GM19397 (cell line): Measurements from ENCODE around the gene CCDC92.

Experiments
- ATAC-seq: cut with Tn5 transposase; IDR thresholded peaks from one replicate; pipeline ENCODE4 v1.9.1; 2021; ENCODE audit warnings: mild to moderate bottlenecking, moderate library complexity; ENCODE audit not compliant: unreplicated experiment

The CCDC92 gene

DNA sequence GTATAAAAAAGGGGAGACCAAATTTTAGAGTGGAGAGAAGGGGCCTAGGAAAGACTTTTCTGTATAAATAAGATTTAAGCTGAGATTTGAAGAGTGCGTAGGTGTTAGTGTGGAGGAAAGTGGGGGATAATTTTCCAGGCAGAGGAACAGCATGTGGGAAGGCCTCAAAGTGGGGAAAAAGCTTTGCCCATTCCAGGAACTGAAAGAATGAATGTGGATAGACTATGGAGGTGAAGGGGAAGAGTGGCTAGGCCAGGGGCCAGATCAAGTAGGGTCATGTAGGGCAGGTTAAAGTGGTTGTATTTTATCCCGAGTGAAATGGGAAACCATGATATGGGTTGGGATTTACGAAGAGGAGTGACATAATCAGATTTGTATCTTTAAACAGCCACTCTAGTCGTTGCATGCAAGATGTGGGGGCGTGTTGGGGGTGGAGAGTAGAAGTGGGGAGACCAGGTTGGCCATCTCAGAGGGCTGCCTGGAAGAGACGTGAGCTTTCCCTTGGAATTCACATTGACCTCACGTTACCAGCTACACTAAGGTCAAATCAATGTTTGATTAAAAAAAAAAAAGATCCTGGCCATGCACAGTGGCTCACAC is 3.7 kb upstream of the CCDC92 start:
- no peak for ATAC-seq

DNA sequence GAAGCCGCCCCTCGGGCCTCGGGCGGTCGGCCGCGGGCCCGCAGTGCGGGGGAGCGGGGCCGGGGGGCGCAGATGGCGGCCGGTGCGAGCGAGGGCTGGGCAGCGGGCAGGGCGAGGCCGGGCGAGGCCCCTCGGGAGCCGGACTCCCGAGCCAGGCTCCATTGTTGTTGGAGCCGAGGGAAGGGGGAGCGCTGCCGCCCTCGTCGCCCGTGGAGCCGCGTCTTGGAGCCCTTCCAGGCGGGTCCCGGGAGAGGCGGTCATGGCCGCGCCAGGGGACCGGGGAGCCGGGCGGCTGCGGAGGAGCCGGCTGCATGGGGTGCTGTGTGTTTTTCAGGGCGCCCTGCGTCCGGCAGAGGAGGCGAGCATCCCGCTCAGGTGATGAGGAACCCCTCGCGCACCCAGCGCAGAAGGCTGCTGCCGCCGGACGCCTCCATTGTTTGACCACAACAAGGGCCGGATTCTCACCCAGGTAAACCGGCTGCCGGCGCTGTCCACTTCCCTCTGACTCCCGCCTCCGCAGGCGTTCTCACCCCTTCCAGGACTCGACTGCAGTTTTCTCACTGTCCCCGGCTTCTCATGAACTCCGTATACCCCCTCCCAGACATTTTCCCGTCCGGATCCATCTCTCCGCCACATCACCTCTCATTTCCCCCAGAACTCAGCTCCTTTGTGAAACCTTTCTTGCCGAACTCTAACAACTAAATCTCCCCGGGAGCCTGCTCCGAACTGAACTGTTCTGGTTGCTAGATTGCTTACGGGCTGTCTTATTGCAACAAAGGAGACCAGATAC is 1.1 kb upstream of the CCDC92 start:
- peak; percentile 6 for ATAC-seq

DNA sequence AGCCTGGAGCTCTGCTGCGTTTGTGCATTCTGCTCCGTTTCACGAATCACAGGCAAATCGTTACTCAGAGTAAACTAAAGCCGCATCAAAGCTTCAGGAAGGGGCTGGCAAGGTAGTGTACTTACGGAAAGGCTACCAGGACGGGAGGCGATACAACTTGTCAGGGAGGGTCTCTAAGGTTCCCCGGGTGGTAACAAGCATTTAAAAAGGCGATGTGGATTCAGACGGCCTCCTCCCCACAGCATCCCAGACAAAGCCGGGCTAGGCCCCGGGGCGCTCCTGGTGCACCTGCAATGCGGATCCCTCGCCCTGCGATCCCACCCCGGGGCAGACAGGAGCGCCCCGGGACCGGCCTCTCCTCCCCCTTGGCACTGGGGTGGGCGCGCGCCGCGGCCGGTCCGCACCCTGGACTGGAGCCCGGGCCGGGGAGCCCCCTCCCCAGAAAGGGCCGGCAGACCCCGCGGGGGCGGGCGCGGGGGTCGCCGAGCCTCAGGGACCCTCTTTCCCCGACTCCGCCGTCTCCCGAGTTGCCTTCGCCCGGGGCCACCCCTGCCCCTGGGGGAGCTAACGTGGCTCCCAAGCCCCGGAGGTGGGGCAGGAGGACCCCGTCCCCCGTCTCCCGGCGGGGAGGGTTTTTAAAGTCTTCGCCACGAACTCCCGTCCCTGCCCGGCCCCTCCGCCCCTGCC is 718 bp downstream of the CCDC92 start:
- no peak for ATAC-seq

DNA sequence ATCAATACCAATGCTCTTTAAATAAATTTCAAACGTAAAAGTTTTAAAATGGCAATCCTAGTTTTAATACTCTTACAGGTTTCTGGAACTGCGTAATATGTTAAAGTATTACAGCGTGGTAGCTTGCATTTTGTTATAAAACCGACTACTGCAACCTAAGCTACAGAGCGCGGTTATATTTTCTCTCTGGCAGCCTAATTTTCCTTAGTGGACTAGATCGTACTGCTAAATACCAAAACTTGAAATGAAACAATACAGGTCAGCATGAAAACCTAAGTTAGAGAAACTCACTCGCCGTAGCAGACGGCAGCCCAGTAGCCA is 1.2 kb downstream of the CCDC92 start:
- no peak for ATAC-seq

DNA sequence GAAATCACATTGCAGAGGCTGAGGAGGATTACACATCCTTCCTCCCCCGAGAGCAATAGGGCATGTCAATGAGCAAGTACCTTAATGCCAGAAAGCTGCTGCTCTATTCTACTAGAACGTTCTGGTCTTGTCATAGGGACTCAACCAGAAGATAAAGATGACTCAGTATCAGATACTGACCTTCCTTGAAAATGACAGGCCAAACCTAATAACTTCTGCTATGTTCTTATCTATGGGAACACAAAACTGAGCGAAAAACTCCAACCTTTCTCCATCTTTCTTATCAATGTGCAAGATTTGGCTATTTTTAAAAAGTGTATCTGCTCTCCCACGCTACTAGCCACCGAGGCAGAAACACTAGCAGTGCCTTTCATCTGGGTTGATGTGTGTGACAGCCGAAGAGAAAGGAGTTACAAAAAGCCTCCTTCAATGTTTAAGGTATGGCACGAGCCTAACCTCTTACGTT is 5.5 kb downstream of the CCDC92 start:
- no peak for ATAC-seq

DNA sequence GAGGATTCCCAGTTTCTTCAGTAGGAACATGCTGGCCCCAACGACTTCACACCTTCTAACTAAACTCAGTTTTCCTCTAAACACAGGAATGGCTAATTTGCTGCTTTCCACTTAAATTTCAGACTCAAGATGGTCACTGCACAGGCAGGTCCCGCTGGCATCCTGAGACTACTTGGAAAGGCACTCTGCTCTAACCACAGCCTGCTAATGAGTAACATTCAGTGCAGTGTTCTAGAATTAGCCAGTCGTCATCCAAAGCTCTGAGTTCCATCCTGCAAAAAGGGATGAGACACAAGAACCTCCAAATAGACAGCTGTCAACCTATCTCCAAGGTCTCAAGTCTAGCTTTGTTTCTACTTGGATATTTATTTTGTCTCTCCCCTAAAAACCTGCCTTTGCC is 6.0 kb downstream of the CCDC92 start:
- no peak for ATAC-seq

DNA sequence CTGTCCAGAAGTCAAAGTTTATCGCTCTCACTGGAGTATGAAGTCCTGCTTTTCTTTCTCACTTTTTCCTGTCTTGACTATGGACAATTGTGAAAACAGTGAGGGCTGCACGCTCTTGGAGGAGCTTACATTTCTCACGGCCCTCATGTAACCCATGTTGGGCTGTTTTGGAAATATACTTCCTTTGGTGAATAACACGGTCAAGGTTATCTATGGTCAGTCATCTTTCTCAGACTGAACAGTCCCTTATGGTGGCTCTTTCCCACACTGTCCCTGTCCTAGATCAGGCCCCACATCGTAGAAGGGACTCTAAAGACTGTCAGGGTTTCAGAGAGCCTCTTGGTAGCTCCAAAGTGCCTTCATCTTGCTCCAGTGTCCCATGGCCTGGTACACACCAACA is 7.2 kb downstream of the CCDC92 start:
- ATAC-seq, result no peak

DNA sequence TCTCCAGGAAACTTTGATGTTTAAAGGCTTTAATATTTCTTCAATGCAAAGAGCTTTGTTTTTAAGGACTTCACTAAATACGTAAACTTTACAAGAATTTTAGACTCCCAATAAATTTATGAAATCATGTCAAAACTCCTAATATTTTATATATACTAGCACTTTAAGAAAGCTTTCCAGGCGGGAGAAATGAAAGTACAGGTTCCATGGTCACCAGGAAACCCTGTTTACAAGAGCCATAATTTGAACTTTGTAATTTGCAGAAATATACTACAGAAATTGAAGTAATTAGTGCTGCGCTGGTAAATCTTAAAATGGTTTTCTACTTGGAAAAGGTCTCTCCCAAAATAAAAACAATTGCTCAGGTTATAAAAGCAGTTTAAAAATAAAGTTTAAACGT is 8.8 kb downstream of the CCDC92 start:
- ATAC-seq, result no peak

DNA sequence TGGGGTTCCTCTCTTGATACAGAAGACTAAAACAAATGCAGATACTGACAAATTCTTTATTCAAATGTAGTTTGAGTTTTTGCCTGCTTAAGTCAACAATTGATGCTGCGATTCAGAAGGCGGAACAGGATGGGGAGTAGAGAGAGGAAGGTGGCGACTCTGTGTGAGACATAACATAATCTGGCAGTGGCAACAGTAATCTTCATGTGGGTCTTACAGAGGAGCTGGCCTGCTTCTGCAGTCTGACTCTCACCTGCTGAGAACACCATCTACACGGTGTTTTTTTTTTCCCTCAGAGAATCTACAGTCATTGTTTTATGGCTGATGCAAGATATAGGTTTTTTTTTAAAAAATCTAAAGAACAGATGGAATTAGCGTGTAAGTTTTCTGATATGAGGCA is 10.1 kb downstream of the CCDC92 start:
- ATAC-seq, result no peak

DNA sequence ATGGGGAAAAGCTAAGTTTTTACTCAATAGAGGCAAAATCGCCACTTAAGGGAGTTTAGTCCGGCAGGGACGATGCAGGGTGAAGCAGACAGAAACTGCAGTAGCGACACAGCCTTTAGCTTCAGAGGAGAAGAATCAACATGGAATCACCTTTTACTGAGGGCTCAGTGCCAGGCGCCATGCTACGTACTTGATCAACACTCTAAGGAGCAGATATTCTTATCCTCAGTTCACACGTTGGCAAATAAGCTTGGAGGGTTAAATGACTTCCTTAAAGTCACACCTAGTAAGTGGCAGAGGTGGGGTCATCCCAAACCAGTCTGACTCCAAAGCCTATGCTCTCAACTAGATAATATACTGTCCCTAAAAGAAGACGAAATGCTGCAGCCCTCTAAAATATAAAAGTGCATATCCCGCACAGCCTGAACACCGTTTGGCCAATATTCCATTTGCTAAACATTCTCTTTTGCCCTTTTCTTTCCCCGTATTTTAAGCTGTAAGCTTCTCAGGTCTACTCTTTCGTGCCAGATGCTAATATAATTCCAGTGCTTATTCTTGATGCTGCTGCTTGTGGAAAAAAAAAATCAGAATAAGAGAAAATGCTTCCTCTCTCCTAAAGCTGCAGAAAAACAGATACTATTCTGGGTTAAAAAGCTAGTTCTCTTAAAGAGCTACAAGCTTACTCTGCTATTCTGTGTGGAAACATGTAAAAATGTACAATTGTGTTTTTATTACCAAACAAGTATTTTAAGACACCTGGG is 10.9 kb downstream of the CCDC92 start:
- no peak for ATAC-seq

DNA sequence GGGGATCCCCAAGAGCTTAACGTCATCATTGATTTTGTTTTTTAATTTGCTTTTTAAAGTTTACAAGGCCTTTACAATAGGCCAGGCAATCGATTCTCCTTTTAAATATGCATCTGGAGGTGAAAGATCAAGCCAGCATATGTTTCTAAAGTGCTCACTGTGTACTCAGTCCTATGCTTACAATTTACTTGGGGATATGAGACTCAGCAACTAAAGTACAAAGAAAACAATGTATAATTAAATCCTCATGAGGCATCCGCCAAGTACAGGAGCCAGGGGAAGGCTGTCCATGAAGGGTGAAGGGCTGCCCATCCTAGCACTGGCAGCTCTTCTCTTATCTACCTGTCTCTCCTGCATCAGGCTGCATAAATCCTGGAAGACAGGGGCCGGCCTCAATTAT is 11.8 kb downstream of the CCDC92 start:
- ATAC-seq, result no peak

DNA sequence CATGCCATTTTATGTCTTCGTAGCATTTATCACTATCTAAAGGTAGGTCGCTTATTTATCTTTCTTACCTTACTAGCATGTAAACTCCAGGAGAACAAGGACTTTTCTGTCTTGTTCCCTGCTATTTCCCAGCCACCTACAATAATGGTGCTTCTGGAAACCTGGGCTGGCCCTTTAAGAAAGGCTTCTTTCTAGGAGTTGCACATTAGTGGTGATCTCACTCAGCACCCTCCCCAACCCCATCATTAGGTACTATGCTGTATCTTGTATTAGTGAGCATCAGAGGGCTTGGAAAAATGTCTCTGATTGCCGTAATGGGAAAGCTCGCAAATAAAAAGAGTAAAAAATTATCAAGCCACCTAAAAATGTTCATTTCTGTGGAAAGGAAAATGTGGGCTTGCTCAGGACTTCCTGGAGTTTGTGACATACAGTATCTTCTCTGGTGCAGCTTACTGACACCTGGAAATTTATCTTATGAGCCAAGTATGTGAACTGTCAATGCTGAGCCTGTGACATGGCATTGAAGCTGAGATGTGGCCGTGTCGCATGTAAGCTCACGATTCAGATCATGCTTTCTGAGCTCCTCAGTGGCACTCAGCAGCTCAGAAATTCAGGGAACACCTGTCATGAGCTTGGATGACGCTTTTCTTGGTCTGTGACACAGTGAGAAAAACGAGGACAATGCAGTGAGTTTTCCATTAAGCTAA is 12.4 kb downstream of the CCDC92 start:
- no peak for ATAC-seq

DNA sequence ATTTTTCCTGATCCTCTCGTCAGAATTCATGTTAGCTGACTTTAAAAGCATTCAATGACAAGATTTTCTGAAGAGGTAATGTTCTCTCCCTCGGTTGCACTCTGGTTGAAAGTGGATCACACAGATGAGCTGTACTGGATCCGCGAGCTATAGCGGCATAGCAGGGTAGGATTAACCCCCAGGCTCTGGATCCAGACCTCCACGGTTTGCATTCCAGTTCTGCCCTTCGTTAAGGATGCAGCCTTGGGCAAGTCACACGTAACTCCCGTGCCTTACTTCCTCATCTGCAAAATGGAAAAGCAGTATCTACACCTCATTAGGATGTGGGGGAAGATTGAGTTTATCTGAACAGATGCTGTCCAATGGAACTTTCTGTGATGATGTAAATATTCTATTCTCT is 13.8 kb downstream of the CCDC92 start:
- no peak for ATAC-seq

DNA sequence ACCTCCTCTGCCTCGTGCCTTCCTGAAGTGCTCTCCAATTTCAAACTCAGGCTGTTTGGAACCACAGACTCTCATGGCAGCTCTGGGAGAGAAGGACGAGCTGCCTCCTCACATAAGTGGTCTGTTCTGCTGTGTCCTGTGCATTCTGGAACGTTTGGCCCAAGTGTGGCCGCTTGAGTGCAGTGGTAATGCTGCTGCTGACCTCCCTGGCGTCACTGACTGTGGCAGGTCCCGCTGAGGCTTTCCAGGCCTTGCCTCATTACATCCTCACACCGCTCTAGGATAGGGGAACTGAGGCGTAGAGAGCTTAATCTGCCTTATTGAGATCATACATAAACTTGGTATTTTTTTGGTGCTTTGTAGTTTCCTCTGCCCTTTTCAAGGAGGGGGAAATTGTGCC is 14.2 kb downstream of the CCDC92 start:
- ATAC-seq, result no peak

DNA sequence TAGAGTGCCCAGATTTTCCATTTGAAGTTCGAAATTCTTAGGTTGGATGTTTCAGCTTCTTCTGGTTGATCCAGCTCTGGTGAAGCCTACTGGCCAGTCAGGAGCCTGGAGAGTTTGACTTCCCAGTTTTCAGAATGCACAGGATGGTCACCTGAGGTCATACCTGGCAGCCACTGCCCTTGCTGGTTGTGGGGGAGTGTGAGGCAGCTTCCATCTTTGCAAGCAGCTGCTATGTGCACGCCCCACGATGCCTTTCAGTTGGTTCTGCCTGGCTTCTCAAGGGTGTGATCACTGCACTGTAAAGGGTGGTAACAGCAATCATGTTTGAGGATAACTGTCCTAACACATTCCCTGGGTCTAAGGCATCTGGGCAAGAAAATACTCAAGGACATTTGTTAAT is 15.4 kb downstream of the CCDC92 start:
- no peak for ATAC-seq

DNA sequence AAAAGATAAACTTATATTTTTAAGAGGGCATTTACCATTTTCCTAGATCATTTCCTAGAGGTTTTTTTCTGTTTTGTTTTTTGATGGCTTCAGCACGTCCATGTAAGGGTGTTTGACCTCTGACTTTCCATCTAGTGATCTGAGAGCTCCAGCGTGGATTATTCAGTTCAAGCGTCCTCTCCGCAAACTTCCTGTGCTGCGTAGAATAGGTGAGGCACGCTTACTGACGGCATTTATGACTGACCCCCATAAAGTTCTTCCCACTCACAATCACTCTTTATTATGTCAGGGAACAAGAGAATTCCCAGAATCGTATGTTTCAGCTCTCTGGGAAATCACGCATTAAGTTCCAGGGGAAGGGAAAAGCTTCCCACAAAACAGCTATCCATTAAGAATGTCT is 16.4 kb downstream of the CCDC92 start:
- no peak for ATAC-seq

DNA sequence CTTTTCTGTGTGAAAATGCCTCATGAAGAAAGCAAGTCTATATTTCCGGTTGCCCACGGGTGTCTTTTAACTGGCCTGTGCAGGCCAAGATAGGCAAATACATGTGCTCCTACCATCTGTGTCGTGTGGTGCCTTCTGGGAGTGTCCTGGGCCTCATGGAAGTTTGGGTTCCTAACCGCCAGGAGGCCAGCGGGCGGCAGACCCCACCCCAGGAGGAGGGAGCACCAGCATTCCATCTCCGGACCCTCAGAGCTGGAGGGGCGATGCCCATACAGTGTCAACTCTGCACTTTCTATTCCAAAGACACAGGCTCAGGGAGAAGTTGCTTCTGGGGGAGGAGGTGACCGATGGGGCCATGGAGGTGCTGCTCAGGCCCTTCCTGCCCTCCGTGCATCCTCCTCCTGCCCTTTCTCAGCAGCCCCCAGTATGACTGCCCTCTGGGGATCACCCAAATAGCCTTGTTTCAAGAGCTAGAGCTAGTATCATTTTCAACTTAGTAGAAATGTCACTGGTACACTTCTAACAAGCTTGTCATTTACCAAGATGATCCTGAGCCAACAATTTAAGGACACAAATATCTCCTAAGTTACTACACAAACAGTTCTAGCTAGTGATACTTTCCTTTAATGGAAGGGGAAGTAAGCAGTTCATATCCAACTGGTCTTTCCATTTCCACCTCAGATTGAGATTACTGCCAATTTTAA is 17.8 kb downstream of the CCDC92 start:
- no peak for ATAC-seq

DNA sequence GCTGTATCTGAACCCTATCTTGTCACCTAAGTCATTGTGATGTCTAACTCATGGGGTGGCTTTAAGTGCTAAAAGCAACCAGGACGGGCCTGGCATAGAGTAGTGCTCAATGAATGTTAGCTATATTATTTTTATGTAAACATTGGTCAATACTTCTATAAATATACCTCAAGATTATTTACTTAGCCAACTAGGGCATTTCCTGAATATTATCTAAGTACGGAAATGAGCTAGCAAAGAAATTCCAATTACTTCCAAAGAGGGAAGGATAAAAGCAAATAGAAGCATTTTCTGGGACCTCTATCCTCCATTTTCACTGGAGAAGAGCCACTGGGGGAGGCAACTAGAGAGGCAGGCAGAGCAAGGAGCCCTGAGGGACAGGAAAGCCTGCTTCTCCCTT is 20.6 kb downstream of the CCDC92 start:
- no peak for ATAC-seq

DNA sequence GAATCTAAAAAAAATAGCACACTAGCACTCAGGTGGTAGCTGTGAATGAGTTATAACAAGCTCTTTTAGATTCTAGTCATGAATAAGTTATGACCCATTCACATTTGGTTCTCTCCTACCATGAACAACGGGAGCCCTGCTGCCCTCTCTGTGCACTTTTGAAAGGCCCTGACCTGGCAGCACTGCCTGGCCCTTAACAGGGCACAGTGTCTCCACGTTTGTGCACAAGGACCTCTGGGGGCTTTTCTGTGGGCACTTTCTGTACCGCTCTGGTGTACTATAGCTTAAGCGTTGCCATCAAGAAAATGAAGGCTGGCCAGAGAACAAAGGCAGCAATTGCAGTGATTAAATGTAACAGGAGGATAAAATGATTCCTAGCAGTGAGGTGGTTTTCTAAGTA is 21.2 kb downstream of the CCDC92 start:
- no peak for ATAC-seq
